Testis (tissue), 3 donors: ENCODE measurements around the gene ARHGEF28. TPM values are rescaled to one million over a fixed set of nuclear protein-coding genes. Genes with fewer than 3 reads are reported as not detected.

ENCODE experiments used
- DNase-seq: peaks from one replicate; pipeline ENCODE4 v3.0.0-alpha.2; 2019
- H3K27ac ChIP-seq, 2 donors: fragments of 200-600 bp; sonication (generic); one replicate each; pipeline ENCODE4 v1.5.1; 2019
- H3K27me3 ChIP-seq: fragments of 200-600 bp; sonication (generic); one replicate; pipeline ENCODE4 v1.5.1; 2019
- H3K36me3 ChIP-seq: fragments of 200-600 bp; sonication (generic); one replicate; pipeline ENCODE4 v1.5.1; 2017; ENCODE audit warnings: low read depth; ENCODE audit errors: missing control alignments
- H3K4me1 ChIP-seq: fragments of 200-600 bp; sonication (generic); one replicate; pipeline ENCODE4 v1.5.1; 2019
- H3K4me3 ChIP-seq, 2 donors: fragments of 200-600 bp; sonication (generic); one replicate each; pipeline ENCODE4 v1.5.1; 2017 to 2019
- H3K9me3 ChIP-seq: fragments of 200-600 bp; sonication (generic); one replicate; pipeline ENCODE4 v1.5.1; 2017
- POLR2A ChIP-seq: fragments of 450-650 bp; IDR thresholded peaks from one replicate; pipeline ENCODE4 v1.6.1; 2017; ENCODE audit warnings: antibody characterized with exemption, mild to moderate bottlenecking, moderate library complexity
- WGBS, 2 donors: methylation state at CpG; one replicate each; pipeline ENCODE4 v1.1.5; 2018; 5-methylcytosine and 5-hydroxymethylcytosine counted together
- intact Hi-C: fragments of 100-400 bp; cut with DNase I; formaldehyde crosslinking; loops from one replicate; pipeline ENCODE4 v1.15.1; 2023; ENCODE audit warnings: low total_unique reads
- polyA plus RNA-seq: library from polyadenylated mRNA; stranded (reverse); fragments of 350-450 nt; fragmentation: Illumina TruSeq; extraction: RNeasy Lipid Tissue Mini Kit (QIAGEN cat#74804); gene quantifications from one replicate; pipeline ENCODE4 v1.2.3, GENCODE V29; 2014; ENCODE audit warnings: low read depth, low replicate concordance; ENCODE audit not compliant: insufficient read depth
- total RNA-seq, 2 donors: library from RNA; depleted of rRNA; stranded (reverse); fragments of >200 nt; gene quantifications; one replicate each; pipeline ENCODE4 v1.2.3, GENCODE V29; 2016
- TF ChIP-seq, protein P1 (sequence below), 3 experiments: fragments of 450-650 bp in 2 of 3; fragments of 200-600 bp in 1 of 3; sonication (generic) in 1 of 3; IDR thresholded peaks; one replicate each; pipeline ENCODE4 v1.5.1; 2016 to 2019; ENCODE audit warnings: antibody characterized with exemption in 3 of 3, mild to moderate bottlenecking in 2 of 3, moderate library complexity in 1 of 3

The ARHGEF28 gene
- total and polyA plus RNA-seq, 3 donors from 2014 or later: 3.9 to 8.7 (median 8.0) TPM

DNA sequence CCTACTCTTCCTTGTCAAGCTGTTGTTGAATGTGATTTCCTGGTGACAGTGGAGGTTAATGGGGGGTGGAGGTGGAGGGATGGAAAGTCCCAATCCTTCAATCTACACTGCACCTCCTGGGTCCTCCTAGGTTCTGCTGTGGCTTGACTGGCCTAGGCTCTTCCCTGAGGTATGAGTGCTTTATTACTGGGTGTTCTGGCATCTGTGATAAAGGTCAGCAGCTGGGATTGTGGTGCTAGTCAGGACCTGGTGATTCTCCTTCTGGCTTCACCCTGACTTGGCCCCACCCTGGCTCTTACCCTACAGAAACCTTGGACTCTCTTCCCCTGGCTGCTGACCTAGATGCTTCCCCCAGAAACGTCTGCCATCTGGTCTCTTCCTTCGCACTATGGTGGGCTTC lies 194.3 kb downstream of the ARHGEF28 start:
- Histone ChIP-seq H3K27me3 (no peaks in the 10 kb centered on the region), H3K36me3 (no peaks in the 10 kb centered on the region), H3K4me1 (no peaks in the 10 kb centered on the region), H3K4me3 (no peak overlapping the region), H3K9me3 (no peaks in the 10 kb centered on the region), H3K27ac (no peak overlapping the region)
- TF ChIP-seq POLR2A: no peak
- TF ChIP-seq, protein P1, sequence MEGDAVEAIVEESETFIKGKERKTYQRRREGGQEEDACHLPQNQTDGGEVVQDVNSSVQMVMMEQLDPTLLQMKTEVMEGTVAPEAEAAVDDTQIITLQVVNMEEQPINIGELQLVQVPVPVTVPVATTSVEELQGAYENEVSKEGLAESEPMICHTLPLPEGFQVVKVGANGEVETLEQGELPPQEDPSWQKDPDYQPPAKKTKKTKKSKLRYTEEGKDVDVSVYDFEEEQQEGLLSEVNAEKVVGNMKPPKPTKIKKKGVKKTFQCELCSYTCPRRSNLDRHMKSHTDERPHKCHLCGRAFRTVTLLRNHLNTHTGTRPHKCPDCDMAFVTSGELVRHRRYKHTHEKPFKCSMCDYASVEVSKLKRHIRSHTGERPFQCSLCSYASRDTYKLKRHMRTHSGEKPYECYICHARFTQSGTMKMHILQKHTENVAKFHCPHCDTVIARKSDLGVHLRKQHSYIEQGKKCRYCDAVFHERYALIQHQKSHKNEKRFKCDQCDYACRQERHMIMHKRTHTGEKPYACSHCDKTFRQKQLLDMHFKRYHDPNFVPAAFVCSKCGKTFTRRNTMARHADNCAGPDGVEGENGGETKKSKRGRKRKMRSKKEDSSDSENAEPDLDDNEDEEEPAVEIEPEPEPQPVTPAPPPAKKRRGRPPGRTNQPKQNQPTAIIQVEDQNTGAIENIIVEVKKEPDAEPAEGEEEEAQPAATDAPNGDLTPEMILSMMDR (IDR thresholded peaks at IDR 0.05): no peak
- intact Hi-C loops: no loop called here
- no peak for DNase-seq
- WGBS, 2 donors: 71 to 74% methylated on average over 2 of the region's 2 CpGs

DNA sequence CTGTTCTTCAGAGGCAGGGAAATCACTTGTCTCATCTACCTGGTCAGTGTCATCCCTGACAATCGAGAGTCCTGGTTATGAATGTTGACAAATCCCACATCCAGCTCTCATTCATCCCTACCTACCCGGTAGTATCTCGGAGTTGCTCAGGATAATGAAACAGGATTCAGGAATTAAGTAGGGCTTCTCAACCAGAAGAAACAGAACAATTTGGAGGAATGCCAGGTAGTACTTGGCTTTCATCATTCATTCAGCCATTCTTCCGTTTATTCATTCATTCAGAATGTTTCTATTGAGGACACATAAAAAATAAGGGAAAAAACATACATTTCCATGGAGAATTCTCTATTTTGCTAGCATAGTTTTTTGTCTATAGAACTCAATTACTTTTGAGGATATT lies 195.0 kb downstream of the ARHGEF28 start:
- Histone ChIP-seq H3K27ac (no peak overlapping the region), H3K4me3 (no peak overlapping the region), H3K4me1 (no peaks in the 10 kb centered on the region), H3K9me3 (no peaks in the 10 kb centered on the region), H3K36me3 (no peaks in the 10 kb centered on the region), H3K27me3 (no peaks in the 10 kb centered on the region)
- no peak for DNase-seq
- 93 to 94% methylated on average over 4 of the region's 4 CpGs for WGBS, 2 donors
- intact Hi-C loops: no loop called here
- TF ChIP-seq POLR2A: no peak
- TF ChIP-seq, protein P1 (IDR thresholded peaks at IDR 0.05): no peak

DNA sequence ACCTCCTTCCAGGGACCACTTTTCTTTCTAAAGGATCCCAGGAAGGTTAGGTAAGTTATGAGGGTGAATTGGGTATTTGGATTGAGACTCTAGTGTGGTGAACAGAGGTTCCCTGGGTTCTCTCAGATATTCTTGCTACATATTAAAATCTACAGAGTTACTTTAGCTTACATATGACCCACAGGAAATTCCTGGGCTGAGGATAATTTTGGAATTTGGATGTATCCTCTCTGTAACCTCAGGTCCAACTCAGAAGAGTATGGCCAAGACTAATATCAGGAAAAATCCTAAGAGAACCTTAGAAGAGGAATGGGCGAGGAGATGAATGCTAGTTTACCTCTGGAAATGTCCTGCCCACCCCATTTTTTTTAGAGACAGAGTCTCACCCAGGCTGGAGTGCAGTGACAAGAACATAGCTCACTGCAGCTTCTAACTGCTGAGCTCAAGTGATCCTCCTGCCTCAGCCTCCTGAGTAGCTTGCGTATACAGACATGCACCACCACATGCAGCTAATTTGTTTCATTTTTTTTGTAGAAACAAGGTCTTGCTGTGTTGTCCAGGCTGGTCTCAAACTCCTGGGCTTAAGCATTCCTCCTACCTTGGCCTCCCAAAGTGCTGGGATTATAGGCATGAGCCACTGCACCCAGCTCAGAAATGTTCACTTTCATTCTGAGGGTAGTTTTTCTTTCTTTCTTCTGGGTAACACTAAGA lies 196.4 kb downstream of the ARHGEF28 start:
- Histone ChIP-seq H3K27me3 (no peaks in the 10 kb centered on the region), H3K9me3 (no peaks in the 10 kb centered on the region), H3K4me3 (no peak overlapping the region), H3K36me3 (no peaks in the 10 kb centered on the region), H3K27ac (no peak overlapping the region), H3K4me1 (peaks cover 11% of the 10 kb centered on the region)
- no peak for TF ChIP-seq POLR2A
- TF ChIP-seq, protein P1 (IDR thresholded peaks at IDR 0.05): no peak
- WGBS, 2 donors: 91 to 93% methylated on average over 2 of the region's 2 CpGs
- intact Hi-C loops: no loop called here
- DNase-seq: no peak

DNA sequence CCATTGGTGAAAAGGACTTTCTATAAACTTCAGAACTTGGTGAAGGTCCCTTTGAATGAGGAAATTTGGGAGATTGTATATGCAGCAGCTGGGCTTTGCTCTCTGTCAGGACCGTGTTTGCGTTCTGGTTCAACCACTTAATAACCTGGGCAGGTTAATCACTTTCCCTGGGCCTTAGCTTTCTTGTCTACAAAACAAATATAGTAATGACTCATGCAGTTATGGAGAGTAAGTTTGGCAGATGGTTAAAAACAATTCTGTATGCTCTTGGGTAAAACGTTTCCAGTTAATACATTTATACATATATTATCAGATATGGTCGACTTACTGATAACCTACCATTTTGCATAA lies 197.0 kb downstream of the ARHGEF28 start:
- TF ChIP-seq, protein P1 (IDR thresholded peaks at IDR 0.05): no peak
- TF ChIP-seq POLR2A: no peak

DNA sequence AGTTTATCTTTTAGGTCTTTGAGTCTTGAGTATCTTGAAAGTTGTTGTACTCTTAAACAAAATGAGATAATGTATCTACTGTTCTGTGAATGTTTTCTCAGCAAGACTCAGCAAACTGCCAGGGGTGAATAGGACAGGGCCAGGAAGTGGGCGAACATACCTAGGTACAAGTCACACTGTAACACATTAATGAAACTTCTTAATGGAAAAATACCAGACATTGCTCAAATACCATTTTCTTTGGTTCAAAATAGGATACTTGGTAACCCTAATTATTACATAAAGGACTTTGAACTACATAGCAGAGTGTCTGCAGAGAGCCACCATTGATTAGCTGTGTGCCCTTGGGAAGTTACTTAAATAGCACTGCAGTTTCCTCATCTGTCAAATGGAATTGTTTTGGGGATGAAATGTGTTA lies 197.5 kb downstream of the ARHGEF28 start:
- no peaks in the 10 kb centered on the region for H3K36me3 ChIP-seq
- no peak for DNase-seq
- H3K27ac ChIP-seq: no peak overlapping the region
- H3K4me3 ChIP-seq: no peak overlapping the region
- WGBS, 2 donors: 62 to 88% methylated on average over 1 of the region's 1 CpG
- H3K4me1 ChIP-seq: peaks cover 11% of the 10 kb centered on the region
- intact Hi-C loops: no loop called here
- H3K27me3 ChIP-seq: no peaks in the 10 kb centered on the region
- TF ChIP-seq, protein P1 (IDR thresholded peaks at IDR 0.05): no peak
- TF ChIP-seq POLR2A: no peak
- no peaks in the 10 kb centered on the region for H3K9me3 ChIP-seq

More for the DNA sequence above, 197.0 kb downstream of the ARHGEF28 start:
- Histone ChIP-seq H3K36me3 (no peaks in the 10 kb centered on the region), H3K4me1 (peaks cover 11% of the 10 kb centered on the region), H3K27ac (no peak overlapping the region), H3K9me3 (no peaks in the 10 kb centered on the region), H3K27me3 (no peaks in the 10 kb centered on the region), H3K4me3 (no peak overlapping the region)
- DNase-seq: no peak
- WGBS, 2 donors: 62 to 76% methylated on average over 4 of the region's 4 CpGs
- intact Hi-C loops: no loop called here
